CD14-positive monocyte (primary cell): Measurements from ENCODE around the gene CHD2. TPM values are rescaled to one million over a fixed set of nuclear protein-coding genes. Genes with fewer than 3 reads are reported as not detected.

ENCODE experiments used
- DNase-seq, 3 donors: peaks; one replicate each; pipeline ENCODE4 v3.0.0-alpha.2; 2011 to 2022
- H2AFZ ChIP-seq: 2 replicates; pipeline ENCODE4 v1.6.0; 2012; ENCODE audit warnings: mild to moderate bottlenecking, low read depth, low read length, inconsistent platforms; ENCODE audit not compliant: insufficient read depth, poor library complexity, severe bottlenecking
- H3K27ac ChIP-seq, 2 donors: 1 replicate in 1 of 2; 2 replicates in 1 of 2; pipeline ENCODE4 v1.5.1; 2012 to 2013; ENCODE audit warnings: low read length in 2 of 2, control low read depth in 1 of 2, inconsistent platforms in 1 of 2, low read depth in 1 of 2, mild to moderate bottlenecking in 1 of 2
- H3K27me3 ChIP-seq, 2 donors: one replicate each; pipeline versions ENCODE4 v1.6.0 to v1.6.1; 2011 to 2013; ENCODE audit warnings: low read length in 2 of 2; ENCODE audit not compliant: control insufficient read depth in 2 of 2, insufficient read depth in 2 of 2
- H3K36me3 ChIP-seq, 2 donors: replicated peaks in 1 of 2; 1 replicate in 1 of 2; 2 replicates in 1 of 2; pipeline versions ENCODE4 v1.5.1 to v1.6.1; 2012 to 2013; ENCODE audit warnings: low read length in 2 of 2, control low read depth in 1 of 2, inconsistent platforms in 1 of 2, mild to moderate bottlenecking in 1 of 2; ENCODE audit not compliant: insufficient read depth in 2 of 2, control insufficient read depth in 1 of 2
- H3K4me1 ChIP-seq, 2 donors: 1 replicate in 1 of 2; 2 replicates in 1 of 2; pipeline versions ENCODE4 v1.5.1 to v1.6.1; 2012 to 2013; ENCODE audit warnings: low read length in 2 of 2, control low read depth in 1 of 2, inconsistent platforms in 1 of 2, mild to moderate bottlenecking in 1 of 2, moderate library complexity in 1 of 2; ENCODE audit not compliant: insufficient read depth in 2 of 2, control insufficient read depth in 1 of 2
- H3K4me2 ChIP-seq: replicated peaks from 2 replicates; pipeline ENCODE3; 2012; ENCODE audit warnings: low read length, moderate library complexity, mild to moderate bottlenecking; ENCODE audit not compliant: poor library complexity, severe bottlenecking; ENCODE audit errors: extremely low read depth
- H3K4me3 ChIP-seq, 3 experiments: fragments of 200-600 bp in 1 of 3; sonication (generic) in 1 of 3; replicated peaks in 1 of 3; 1 replicate in 2 of 3; 2 replicates in 1 of 3; pipeline ENCODE4 v1.5.1; 2011 to 2013; ENCODE audit warnings: low read length in 3 of 3, mild to moderate bottlenecking in 3 of 3, control low read depth in 2 of 3, low read depth in 2 of 3, inconsistent platforms in 1 of 3, moderate library complexity in 1 of 3
- H3K79me2 ChIP-seq: 2 replicates; pipeline ENCODE4 v1.6.0; 2012; ENCODE audit warnings: mild to moderate bottlenecking, control low read depth, inconsistent platforms, low read length, moderate library complexity; ENCODE audit not compliant: insufficient read depth
- H3K9ac ChIP-seq: 2 replicates; pipeline ENCODE4 v1.6.0; 2017; ENCODE audit warnings: low read length, mild to moderate bottlenecking; ENCODE audit not compliant: insufficient read depth, poor library complexity, severe bottlenecking
- H3K9me3 ChIP-seq, 2 donors: replicated peaks in 1 of 2; 1 replicate in 1 of 2; 2 replicates in 1 of 2; pipeline versions ENCODE4 v1.5.1 to v1.6.1; 2012 to 2013; ENCODE audit warnings: low read length in 2 of 2, control low read depth in 1 of 2; ENCODE audit not compliant: control insufficient read depth in 1 of 2, insufficient read depth in 1 of 2
- H4K20me1 ChIP-seq: 2 replicates; pipeline ENCODE4 v1.6.0; 2012; ENCODE audit warnings: mild to moderate bottlenecking, low read length, control low read depth, moderate library complexity; ENCODE audit not compliant: insufficient read depth
- H3K27ac Mint-ChIP-seq, 7 donors: one replicate each; pipeline ENCODE4 v1.8.0; 2020; ENCODE audit warnings: mild to moderate bottlenecking in 7 of 7, mixed read lengths in 7 of 7, moderate library complexity in 6 of 7, inconsistent platforms in 2 of 7
- H3K27me3 Mint-ChIP-seq, 3 donors: one replicate each; pipeline ENCODE4 v1.8.0; 2021 to 2022; ENCODE audit warnings: low read depth in 3 of 3, mild to moderate bottlenecking in 3 of 3, mixed read lengths in 3 of 3, moderate library complexity in 3 of 3, inconsistent platforms in 1 of 3
- H3K36me3 Mint-ChIP-seq, 2 donors: one replicate each; pipeline ENCODE4 v1.8.0; 2020; ENCODE audit warnings: mixed read lengths in 2 of 2, inconsistent platforms in 1 of 2, mild to moderate bottlenecking in 1 of 2
- H3K4me1 Mint-ChIP-seq: one replicate; pipeline ENCODE4 v1.8.0; 2020; ENCODE audit warnings: mild to moderate bottlenecking, mixed read lengths
- H3K4me3 Mint-ChIP-seq, 2 donors: one replicate each; pipeline ENCODE4 v1.8.0; 2020; ENCODE audit warnings: mild to moderate bottlenecking in 2 of 2, mixed read lengths in 2 of 2, moderate library complexity in 1 of 2
- H3K9me3 Mint-ChIP-seq, 7 donors: one replicate each; pipeline ENCODE4 v1.8.0; 2020 to 2022; ENCODE audit warnings: mixed read lengths in 7 of 7, mild to moderate bottlenecking in 6 of 7, moderate library complexity in 6 of 7, inconsistent platforms in 2 of 7
- CTCF ChIP-seq: fragments of 200-600 bp; IDR thresholded peaks from one replicate; pipeline ENCODE4 v1.8.0; 2022; ENCODE audit warnings: antibody characterized with exemption, mild to moderate bottlenecking
- WGBS: methylation state at CpG from one replicate; pipeline ENCODE4 v1.1.5; 2013; ENCODE audit warnings: missing lambda C conversion rate; ENCODE audit not compliant: insufficient coverage; 5-methylcytosine and 5-hydroxymethylcytosine counted together
- intact Hi-C, 2 donors: fragments of 100-400 bp; cut with micrococcal nuclease; formaldehyde crosslinking; loops; one replicate each; pipeline versions ENCODE4 v1.15.0 to v1.15.1; 2023
- polyA plus RNA-seq, 3 donors: library from polyadenylated mRNA; depleted of rRNA in 1 of 3; unstranded in 2 of 3; stranded (reverse) in 1 of 3; fragments of 300-500 nt in 2 of 3; fragments of >200 nt in 1 of 3; fragmentation: Illumina TruSeq in 2 of 3; gene quantifications; 1 replicate in 2 of 3; 2 replicates in 1 of 3; pipeline ENCODE4 v1.2.3, GENCODE V29; 2012 to 2021

The CHD2 gene
- polyA plus RNA-seq, 3 donors: 9.6 to 61.2 (median 11.4) TPM

GRCh38 chr15:93028111-93028631 lies 128.0 kb downstream of the CHD2 start:
- peaks cover 32 to 37% of the 10 kb centered on the region in 2 donors for H3K36me3 Mint-ChIP-seq

More at GRCh38 chr15:93028111-93028631, 128.0 kb downstream of the CHD2 start:
- Histone ChIP-seq H3K4me3 (peak overlapping the region in 1 of 3 experiments; percentile 18), H3K4me2 (peak overlapping the region; percentile 35), H3K9ac (peak overlapping the region; percentile 35), H4K20me1 (peaks cover 21% of the 10 kb centered on the region), H3K36me3 (peaks cover 15 to 21% of the 10 kb centered on the region in 2 donors), H3K9me3 (no peaks in the 10 kb centered on the region), H3K4me1 (peaks cover 66 to 70% of the 10 kb centered on the region in 2 donors), H3K79me2 (peaks cover 6% of the 10 kb centered on the region), H3K27ac (peak overlapping the region; percentile 87 to 95), H2AFZ (peak overlapping the region; percentile 18), H3K27me3 (no peaks in the 10 kb centered on the region)
- H3K9me3 Mint-ChIP-seq: peaks cover 0 to 6% (median 3%) of the 10 kb centered on the region in 7 donors
- peak overlapping the region; percentile 93 to 98 (median 97) for H3K27ac Mint-ChIP-seq
- DNase-seq: peak in 1 of 3 donors; percentile 6
- intact Hi-C loops: loop anchor here in 1 of 2 donors (10.0 kb wide), 1 partner anchor 233 kb away; no protein-coding TSS in a partner anchor
- H3K27me3 Mint-ChIP-seq: peaks cover 0 to 2% (median 2%) of the 10 kb centered on the region in 3 donors
- TF ChIP-seq CTCF: no peak
- H3K4me3 Mint-ChIP-seq: peak overlapping the region in 1 of 2 donors; percentile 68
- peaks cover 64% of the 10 kb centered on the region for H3K4me1 Mint-ChIP-seq
- WGBS: 67% methylated on average over 10 of the region's 13 CpGs
